HG03571 (cell line): ENCODE results near the gene GPR156.

Source experiments
- ATAC-seq: cut with Tn5 transposase; IDR thresholded peaks from one replicate; pipeline ENCODE4 v1.9.1; 2021; ENCODE audit not compliant: unreplicated experiment

Gene GPR156

DNA sequence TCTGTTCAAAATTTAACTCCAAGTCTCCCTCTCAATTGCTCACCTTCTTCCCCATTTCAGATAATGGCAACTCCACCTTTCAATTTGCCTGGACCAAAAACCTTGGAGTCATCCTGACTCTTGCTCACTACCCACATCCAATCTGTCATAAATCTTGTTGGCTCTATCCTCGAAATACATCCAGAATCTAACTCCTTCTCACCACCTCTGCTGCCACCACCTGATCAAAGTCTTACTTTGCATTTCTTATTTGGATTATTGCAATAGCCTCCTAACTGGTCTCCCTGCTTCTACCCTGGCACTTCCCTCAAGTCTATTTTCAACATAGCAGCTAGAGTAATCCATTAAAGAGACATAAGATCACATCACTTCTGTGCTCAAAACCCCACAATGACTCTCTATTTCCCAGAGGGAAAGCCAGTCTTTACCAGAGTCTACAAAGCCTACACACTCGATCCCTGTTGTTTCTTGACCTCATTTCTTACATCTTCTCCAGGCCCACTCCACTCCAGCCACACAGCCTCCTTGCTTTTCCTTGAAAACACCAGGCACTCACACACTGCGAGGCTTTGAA, 86.6 kb downstream of the GPR156 start:
- ATAC-seq: no peak

DNA sequence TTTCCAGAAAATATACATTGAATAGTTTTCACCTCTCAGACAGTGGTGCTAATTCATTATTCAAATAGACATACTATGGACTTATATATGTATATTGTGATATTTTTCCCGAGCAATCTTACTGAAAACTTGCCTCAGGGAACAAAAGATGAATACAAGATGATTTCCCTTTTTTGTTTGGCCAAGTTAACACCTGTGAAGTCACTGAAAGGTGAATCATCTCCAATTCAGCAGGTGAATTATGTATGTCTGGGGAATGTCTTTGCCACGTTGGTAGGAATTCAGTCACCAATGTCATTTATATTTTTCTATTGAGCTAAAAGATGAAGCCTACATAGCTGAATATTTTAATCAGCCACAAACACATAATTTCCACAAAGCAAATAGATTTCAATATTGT, 88.2 kb downstream of the GPR156 start:
- ATAC-seq: no peak

DNA sequence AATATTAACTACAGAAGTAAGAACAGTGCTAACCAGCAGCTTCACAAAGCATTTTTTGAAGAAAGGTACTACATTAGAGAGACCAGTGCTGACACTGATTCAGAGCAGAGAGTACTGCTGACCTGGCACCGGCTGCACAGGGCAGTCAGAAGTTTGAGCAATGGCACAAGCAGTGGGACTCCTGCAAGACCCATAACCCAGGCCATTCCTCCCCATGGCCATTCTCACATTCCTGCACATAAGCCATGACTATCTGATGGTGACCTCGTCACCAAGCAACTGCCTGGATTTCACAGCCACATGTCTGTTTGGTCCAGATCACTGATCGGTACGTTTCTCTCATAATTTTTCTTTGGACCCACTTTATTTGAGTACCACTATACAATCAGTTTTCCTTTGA, 88.7 kb downstream of the GPR156 start:
- ATAC-seq: no peak

DNA sequence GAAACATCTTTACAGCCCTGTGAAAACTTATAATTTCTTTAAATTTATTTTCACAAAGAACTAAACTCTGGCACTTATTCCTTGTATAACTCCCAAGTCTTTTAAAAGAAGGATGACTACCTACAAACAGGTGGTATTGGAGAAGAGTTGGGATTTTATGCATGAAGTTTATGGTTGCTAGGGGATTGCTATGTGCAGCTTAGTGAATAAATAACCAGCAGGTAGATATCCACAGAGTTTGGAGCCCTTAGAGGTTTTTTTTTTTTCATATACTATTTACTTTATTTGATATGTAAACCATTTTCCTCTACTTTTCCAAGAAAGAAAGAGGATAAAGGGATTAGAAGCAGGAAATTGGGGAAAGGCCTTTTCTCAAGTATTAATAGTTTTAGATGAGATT, 91.5 kb downstream of the GPR156 start:
- no peak for ATAC-seq

DNA sequence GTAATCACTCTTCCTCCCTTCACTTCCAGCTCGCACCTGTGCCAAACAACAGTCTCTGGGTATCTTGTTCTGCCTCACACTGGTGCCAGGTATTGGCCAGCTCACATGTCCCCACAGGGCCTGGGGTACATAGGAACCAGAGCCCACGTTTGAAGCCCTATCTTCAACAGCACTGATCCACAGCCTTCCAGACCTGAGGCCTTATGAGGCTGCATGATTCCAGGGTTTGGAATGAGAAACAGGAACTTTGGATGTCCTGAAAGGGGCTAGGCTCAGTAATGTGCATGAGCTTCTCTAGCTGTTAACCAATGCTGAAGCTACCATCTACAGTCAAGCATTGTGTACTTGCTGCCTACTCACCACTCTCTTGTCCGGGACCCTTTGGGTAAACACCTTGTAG, 92.4 kb downstream of the GPR156 start:
- ATAC-seq: no peak

DNA sequence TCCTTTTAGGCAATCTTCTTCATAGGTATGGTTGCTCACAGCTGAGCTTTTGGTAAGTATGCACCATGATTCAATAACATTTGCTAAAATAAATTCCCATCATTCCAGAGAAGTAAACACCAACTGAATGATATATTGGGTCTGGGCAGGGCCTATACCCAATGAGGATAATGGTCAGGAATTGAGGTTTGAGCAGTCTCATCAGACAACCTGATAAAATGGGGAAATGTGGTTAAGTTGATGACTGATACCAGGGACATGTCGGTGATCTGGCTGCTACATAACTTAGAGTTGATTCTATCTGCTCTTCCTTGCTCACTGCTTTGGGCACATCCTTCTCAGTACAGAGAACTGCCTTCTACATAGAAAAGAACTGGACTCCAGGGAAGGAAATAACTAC, 92.9 kb downstream of the GPR156 start:
- no peak for ATAC-seq

DNA sequence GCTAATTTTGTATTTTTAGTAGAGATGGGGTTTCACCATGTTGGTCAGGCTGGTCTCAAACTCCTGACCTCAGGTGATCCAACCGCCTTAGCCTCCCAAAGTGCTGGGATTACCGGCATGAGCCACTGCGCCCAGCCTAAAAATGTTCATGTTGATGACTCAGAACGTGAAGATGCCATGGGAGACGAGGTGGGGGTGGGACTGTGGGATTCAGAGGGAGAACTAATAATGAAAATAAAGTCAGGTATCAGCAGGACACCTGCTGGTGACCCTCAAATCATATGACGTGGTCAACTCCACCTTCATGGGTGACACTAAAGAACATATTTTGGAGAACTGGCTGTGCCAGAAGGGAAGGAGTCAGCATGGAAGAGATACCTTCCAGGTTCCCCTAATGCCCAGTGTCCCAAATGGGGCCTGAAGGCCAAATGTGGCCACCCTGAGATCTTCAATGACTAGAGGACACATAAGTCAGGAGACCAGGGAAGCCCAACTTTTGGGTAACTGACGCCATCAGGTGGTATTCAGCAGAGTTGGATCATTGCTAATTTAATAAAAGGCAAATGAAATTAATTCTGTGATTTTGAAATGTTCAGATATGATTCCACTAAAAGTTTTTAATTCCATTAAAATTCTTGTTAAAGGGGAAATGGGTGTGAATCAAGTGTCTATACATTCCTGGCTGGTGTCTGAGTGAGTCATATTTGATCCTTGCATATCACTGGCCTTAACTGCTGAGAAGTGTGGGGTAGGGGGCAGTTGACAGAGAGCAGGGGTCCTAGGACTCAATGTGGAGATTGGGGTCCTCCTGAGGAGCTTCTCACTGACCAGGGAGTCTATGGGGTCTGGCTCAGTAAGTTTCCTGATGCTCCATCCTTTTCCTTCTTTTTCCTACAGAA, 102.2 kb downstream of the GPR156 start:
- ATAC-seq: no peak

DNA sequence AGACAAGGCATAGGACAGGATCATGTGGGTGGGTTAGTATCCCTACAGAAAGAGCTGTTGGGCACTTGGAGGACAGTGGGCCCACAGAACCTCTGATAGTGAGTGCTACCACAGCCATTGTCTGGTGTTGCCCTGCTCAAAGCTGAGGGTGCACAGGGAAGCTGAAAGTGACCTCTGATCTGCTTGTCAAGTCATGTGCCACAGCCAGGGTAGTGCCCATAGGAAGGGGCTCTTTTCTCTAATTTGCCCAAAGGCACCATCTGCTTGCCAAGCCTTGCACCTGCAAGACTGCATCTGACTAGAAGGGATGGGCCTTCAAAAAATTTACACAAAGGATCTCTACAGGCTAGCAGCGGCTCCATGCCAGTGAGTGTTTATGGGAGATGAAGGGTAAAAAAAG, 103.4 kb downstream of the GPR156 start:
- ATAC-seq: no peak

DNA sequence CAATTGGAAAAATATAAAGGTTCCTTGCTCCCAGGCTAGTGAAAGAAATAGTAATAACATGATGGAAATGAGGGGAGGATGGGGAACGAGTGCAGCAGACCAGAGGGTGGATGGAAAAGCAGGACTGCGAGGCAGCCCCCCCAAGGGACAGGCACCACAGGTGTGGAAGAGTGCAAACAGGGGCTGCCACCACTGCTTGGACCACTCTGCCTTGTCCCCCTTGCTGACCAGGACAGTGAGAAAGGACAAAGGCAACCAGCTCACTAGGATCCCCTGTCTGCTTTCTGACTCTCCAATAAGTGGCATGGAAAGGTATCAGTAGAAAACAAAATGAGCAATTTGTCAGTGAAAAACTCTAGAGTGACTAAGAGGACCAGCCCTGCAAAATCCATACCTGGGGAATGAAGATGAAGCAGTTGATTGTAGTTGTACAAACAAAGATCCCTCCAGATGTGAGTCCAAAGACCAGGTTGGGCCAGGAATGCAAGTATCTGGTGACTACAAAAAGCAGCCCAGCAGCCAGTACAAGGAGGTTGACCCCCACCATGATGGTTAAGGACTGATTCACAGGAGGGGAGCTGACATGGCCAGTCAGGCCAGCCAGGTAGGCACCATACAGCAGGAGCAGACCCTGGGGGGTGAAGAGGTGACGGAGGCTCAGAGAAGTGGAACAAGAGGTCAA, 104.2 kb downstream of the GPR156 start:
- no peak for ATAC-seq

DNA sequence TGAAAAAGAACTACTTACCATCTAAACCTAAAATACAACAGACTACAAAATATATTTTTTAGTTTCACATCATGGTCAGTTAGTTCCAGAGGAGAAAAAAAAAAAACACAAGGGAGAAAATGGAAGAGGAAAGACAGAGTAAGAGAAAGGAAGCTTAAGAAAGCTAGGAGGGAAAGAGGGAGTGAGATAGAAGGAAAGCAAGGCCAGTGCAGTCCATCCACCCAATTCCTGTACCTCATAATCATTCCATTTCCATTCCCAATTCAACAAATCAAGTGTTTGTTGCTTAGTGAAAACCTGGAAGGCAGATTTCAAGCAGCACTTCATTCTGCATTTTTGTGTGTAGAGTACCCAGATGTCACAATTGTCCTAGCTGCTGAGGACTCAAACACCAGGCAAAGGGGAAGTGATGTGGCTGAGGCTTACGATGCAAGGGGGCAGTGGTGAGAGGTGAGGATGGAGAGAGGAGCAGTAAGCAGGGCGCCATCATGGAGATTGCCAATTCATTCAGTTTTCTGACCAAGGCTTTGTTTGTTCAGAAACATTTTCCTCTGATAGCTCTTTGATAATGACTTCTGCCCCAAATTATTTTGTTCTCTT, 107.2 kb downstream of the GPR156 start:
- no peak for ATAC-seq

DNA sequence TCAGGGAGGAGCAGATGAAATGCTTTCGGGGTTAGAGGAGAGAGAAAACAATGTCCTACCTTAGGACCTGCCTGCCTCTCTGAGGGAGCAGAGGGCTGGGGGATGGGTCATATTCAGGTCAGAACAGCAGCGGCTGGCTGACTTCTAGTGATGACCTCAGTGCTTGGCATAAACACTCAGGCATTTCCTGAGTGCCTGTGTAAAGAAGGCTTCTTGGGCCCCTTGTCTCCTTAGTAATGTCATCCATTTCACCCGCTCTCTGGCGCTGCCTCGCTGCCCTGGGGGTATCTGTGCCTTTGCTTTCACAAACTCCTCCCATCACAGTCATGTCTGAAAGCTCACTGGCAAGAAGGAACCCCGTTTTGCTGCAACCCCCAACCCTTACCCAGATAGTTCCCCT, 107.9 kb downstream of the GPR156 start:
- ATAC-seq: no peak

DNA sequence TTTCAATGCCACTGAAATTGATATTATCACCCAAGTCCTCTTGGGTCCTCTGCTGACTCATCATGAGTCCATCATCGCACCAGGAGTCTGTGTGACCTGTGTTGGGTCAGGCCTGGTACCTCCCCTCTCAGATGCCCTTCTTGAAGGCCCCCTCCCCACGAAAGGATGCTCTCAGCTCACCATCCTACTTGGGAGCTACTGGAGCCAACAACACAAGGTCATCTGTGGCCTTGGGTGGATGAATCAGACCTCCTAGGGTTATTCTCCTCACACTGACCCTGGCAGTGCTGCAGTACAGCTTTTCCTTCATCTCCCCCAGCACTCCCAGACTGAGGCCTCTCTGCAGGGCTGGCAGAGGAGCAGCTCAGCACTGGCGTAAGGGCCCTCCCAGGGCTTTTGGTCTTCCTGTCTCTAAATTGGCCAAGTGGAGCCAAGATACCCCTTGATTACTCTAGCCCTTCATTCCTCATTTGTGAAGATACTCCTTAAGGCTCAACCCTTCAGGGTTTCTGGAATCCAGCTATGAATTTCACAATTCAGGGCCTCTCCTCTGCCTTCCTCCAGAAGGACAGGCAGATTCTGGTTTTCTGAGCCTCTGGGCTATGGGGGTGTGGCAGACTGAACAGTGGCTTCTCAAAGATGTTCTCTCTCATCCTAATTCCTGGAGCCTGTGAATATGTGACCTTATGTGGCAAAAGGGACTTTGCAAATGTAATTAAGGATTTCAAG, 110.0 kb downstream of the GPR156 start:
- ATAC-seq: no peak

DNA sequence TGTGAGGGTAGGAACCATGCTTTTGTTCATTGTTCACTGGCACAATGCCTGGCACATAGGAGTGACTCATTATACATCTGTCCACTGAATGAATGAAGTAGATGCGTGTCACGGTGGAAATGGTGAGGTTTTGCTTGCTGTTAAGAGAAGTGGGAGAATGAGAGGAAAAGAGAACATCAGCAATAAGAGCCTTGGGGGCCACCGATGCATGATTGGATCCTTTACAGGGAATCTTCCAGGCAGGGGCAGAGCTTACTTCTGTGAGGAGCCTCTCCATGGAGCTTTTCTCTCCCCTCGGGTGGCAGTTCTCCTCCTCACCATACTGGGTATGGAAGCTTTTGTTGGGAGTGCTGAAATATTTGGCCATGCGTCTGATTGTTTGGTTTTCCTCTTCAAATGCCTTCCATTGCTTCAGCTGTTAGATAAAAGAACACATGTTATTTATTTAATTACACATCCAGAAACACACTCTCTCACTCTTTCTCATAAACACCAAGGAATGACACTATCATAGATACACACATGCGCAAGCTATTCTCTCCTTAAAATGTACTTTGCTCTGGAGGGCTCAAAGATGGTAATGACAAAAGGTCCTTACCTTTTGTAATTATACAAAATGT, 111.9 kb downstream of the GPR156 start:
- ATAC-seq: no peak

DNA sequence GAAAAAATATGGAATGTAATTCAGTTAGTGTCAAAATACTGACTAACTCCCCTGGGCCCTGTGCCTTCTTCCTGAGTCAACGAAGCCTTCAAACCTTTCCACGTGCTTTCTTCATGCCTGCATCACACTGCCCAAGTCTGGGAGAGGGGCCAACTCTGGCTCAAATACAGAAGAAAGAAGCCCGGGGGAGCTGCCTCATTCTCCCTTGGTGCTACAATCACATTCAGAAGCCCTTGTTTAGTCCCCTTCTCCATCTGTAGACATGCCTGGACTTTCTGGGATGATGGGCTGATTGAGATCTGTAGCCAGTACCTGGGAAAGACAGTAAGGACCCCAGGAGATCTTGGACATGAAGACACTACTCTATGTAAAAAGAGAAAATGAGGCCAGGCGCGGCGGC, 113.0 kb downstream of the GPR156 start:
- ATAC-seq: no peak

DNA sequence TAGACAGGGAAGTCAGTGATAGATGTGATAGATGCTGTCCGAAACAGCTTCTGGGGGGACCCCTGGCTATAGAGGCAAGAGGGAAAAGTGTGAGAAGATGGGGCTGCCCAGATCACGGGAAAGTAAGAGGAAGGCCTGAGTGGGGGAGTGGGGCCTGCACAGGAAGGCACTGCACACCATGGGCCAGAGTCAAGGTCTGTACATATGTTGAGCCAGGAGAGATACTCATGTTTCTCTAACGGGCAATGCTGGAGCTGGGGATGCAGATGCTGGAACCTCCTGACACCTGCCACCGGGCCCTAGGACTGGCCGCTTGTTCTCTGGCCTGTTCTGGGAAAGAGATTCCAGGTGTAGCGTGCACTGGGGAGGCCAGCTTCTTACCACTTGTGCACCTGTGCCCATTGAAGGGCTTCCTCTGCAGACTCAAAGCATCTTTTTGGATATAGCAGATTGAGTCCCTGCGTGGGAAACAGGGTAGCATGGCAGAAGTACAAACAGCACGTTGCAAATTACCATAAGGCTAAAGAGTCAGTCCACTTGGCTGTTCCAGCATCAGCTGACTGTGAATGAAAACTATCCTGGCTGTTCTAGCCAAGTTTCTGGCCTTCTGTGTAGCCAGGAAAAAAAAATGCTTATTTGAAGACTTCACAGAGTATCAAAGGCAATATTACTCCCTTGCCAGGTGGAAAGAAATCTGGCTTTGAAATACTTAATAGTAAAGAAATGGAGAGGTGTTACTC, 113.7 kb downstream of the GPR156 start:
- ATAC-seq: no peak

DNA sequence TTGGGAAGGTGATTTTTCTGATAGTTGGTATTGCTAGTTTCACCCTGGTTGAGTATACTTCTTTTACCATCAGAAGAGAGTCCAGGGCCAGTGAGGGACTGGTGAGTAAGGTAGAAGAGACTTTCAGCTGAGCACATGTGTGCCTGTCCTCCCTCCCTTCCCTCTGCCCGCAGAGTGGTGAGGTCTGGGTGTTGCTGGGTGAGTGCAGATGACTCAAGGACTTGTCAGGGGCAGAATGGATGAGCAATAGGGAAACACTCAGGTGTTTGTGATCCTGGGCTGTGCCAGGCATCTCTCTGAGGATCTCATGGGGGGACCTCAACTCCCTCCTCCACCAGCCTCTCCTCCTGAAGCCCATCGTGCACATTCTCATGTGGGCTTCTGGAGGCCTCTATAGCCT, 114.8 kb downstream of the GPR156 start:
- ATAC-seq: no peak

DNA sequence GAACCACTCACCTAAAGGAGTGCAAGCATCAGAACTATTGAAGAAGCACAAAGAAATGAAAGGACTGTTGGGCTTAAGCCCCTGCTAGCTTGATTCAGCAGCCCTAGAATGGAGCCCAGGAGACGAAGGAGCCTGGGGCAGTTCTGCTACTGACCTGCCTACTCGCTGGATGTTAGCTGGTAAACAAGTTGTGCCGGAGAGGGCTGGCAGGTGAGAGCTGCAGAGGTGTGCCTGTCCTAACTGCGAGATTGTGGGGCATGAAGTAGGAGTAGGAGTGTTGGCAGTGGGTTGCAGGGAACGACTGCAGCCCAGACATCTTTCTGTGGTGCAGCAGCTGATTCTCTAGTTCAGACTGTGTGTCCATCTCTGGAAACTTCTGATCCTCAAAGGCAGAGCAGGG, 115.6 kb downstream of the GPR156 start:
- no peak for ATAC-seq

DNA sequence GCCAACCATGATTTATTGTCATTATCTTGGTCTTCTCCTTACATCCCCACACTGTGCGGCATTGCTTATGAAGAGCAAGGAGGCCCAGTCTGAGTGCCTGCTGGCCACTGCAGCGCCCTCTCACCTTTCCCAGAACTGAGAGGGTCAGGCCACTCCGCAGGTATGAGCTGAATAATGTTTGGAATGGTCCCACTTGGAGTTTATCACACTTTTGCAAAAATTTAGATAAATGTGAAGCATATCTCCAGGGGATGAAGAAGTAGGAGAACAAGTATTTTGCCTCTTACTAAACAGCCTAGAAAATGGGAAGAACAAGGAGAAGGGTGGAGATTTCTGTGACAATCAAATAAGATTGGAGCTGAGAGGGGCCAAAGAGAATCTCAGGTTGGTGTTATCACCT, 116.4 kb downstream of the GPR156 start:
- no peak for ATAC-seq

DNA sequence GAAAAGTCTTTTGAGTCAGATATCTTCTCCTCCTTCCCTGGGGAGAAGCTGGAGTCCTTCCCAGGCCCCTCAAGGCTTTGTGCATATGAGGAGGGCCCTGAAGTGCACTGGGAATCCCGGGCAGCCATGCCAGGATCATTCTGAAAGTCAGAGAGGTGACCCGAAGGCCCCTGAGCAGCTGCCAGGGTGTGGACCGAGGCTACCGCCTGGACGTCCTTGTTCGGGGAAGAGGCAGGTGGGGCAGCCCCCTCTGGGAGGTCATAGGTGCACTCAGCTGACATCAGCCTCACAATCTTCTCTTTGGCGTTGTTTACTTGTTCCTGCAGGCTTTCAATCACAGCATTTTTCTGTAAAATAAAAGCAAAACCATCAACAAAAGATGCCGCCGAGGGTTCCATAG, 117.0 kb downstream of the GPR156 start:
- no peak for ATAC-seq

DNA sequence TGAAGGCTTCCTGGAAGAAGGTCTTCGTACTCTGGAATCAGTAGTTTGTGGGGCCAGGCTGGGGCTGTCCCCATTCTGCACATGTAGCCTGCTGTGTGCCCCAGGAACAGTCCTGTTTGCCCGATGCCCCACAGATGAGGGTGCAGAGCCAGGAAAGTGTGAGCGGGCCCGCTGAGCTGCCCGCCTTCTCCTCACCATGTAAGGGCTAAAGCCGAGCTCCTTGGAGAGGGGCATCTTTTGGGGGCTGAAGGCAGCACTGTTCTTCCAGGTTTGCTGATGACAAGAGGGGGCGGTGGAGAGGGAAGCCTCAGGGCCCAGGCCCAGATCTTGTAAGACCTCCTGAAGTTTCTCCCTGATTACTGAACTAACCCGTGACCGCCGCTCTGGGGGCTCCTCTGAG, 117.5 kb downstream of the GPR156 start:
- ATAC-seq: no peak
